HepG2 (cell line): ENCODE measurements around the gene RPP25L. TPM values are rescaled to one million over a fixed set of nuclear protein-coding genes. Genes with fewer than 3 reads are reported as not detected.

Experiments used
- ATAC-seq: fragments of 200-7000 bp; cut with Tn5 transposase; 3 replicates; pipeline ENCODE4 v1.9.1; 2020; ENCODE audit warnings: mild to moderate bottlenecking, moderate library complexity
- BruUV-seq: library from RNA; stranded (reverse); fragments of 400-500 nt; replicated peaks from 2 replicates; lab custom pipeline; 2021; lab: Mats Ljungman, UMichigan
- CTCF ChIA-PET: fragments of 300-600 bp; formaldehyde crosslinking; extraction: SDS; loops from one replicate; lab custom pipeline; 2021; ENCODE audit warnings: low total read pairs, inconsistent platforms, low intra/inter-chr PET ratio; lab: Yijun Ruan, JAX
- POLR2A ChIA-PET: fragments of 350-600 bp; sonication (Branson Sonifier 250); formaldehyde crosslinking; loops from one replicate; lab custom pipeline; 2020; ENCODE audit warnings: antibody characterized with exemption, inconsistent platforms; lab: Yijun Ruan, JAX
- DNase-seq: peaks from one replicate; pipeline ENCODE4 v3.0.0-alpha.2; 2015; ENCODE audit warnings: low spot score
- FAIRE-seq: peaks from 3 replicates; lab custom pipeline; 2011; peaks lifted over from hg19 to GRCh38; lab: Jason Lieb, UNC
- H2AFZ ChIP-seq: one replicate; pipeline ENCODE4 v1.6.1; 2011; ENCODE audit warnings: low read length, inconsistent platforms
- H3K27ac ChIP-seq: fragments of 300-600 bp; 3 replicates; pipeline ENCODE4 v1.8.0; 2011; ENCODE audit warnings: mixed run types, mild to moderate bottlenecking, mixed read lengths, low read length, inconsistent platforms; ENCODE audit not compliant: insufficient read depth; ENCODE audit errors: extremely low read length
- H3K27me3 ChIP-seq, 2 experiments: fragments of 200-600 bp in 1 of 2; 2 replicates in 1 of 2; 3 replicates in 1 of 2; pipeline versions ENCODE4 v1.6.0 to v1.8.0; 2011; ENCODE audit warnings: low read length in 2 of 2, mild to moderate bottlenecking in 2 of 2, moderate library complexity in 2 of 2, inconsistent platforms in 1 of 2; ENCODE audit not compliant: insufficient read depth in 2 of 2, control insufficient read depth in 1 of 2
- H3K36me3 ChIP-seq, 2 experiments: fragments of 200-600 bp in 1 of 2; replicated peaks in 1 of 2; 2 replicates in 1 of 2; 3 replicates in 1 of 2; pipeline versions ENCODE4 v1.5.1 to v1.8.0; 2011; ENCODE audit warnings: low read length in 2 of 2, inconsistent platforms in 1 of 2; ENCODE audit not compliant: insufficient read depth in 2 of 2, control insufficient read depth in 1 of 2
- H3K4me1 ChIP-seq: 2 replicates; pipeline ENCODE4 v1.5.1; 2012; ENCODE audit warnings: low read length, inconsistent platforms; ENCODE audit not compliant: insufficient read depth
- H3K4me2 ChIP-seq: 2 replicates; pipeline ENCODE4 v1.6.0; 2011; ENCODE audit warnings: low read depth, low read length, inconsistent platforms
- H3K4me3 ChIP-seq, 3 experiments: fragments of 200-600 bp in 1 of 3; sonication (generic), shearing (Covaris generic) in 1 of 3; replicated peaks in 1 of 3; 2 replicates each; pipeline ENCODE4 v1.5.1; 2011 to 2016; ENCODE audit warnings: low read length in 3 of 3, inconsistent platforms in 2 of 3, low read depth in 2 of 3, mild to moderate bottlenecking in 2 of 3, control low read depth in 1 of 3, mixed read lengths in 1 of 3; ENCODE audit not compliant: insufficient read depth in 1 of 3
- H3K79me2 ChIP-seq: one replicate; pipeline ENCODE4 v1.6.1; 2011; ENCODE audit warnings: low read length, inconsistent platforms; ENCODE audit not compliant: insufficient read depth
- H3K9ac ChIP-seq: 2 replicates; pipeline ENCODE4 v1.6.0; 2011; ENCODE audit warnings: mild to moderate bottlenecking, low read depth, low read length, inconsistent platforms; ENCODE audit not compliant: insufficient read depth
- H3K9me3 ChIP-seq: 2 replicates; pipeline ENCODE4 v1.5.1; 2012; ENCODE audit warnings: mild to moderate bottlenecking, low read length
- H4K20me1 ChIP-seq: 2 replicates; pipeline ENCODE4 v1.6.0; 2011; ENCODE audit warnings: inconsistent platforms, mild to moderate bottlenecking, low read length, moderate library complexity; ENCODE audit not compliant: insufficient read depth
- DNMT1 ChIP-seq: sonication (generic); formaldehyde crosslinking; IDR thresholded peaks from 2 replicates; pipeline ENCODE4 v1.5.1; 2020; ENCODE audit warnings: mild to moderate bottlenecking, missing genetic modification reagents
- POLR2G ChIP-seq: fragments of 200-400 bp; formaldehyde crosslinking; IDR thresholded peaks from 2 replicates; pipeline ENCODE4 v1.6.1; 2018; ENCODE audit warnings: mild to moderate bottlenecking, low read depth, low read length, moderate library complexity
- RAD51 ChIP-seq: fragments of 450-650 bp; IDR thresholded peaks from 2 replicates; pipeline ENCODE4 v1.6.1; 2016; ENCODE audit warnings: borderline replicate concordance
- SAP130 ChIP-seq: IDR thresholded peaks from 2 replicates; pipeline ENCODE4 v1.6.1; 2016; ENCODE audit warnings: low read depth
- SIN3A ChIP-seq: IDR thresholded peaks from 2 replicates; pipeline ENCODE4 v1.6.1; 2011; ENCODE audit warnings: low read depth, mild to moderate bottlenecking, control low read depth, low read length, borderline replicate concordance
- SMAD3 ChIP-seq: sonication (generic); formaldehyde crosslinking; IDR thresholded peaks from 2 replicates; pipeline ENCODE4 v1.4.0; 2020; ENCODE audit warnings: missing genetic modification reagents
- ZFP37 ChIP-seq: sonication (generic); formaldehyde crosslinking; IDR thresholded peaks from 2 replicates; pipeline ENCODE4 v1.4.0; 2020; ENCODE audit warnings: missing genetic modification reagents, borderline replicate concordance
- ZNF609 ChIP-seq: sonication (generic); formaldehyde crosslinking; IDR thresholded peaks from 2 replicates; pipeline ENCODE4 v1.4.0; 2020; ENCODE audit warnings: mild to moderate bottlenecking, missing genetic modification reagents, borderline replicate concordance
- ZNF672 ChIP-seq: sonication (generic); formaldehyde crosslinking; IDR thresholded peaks from 2 replicates; pipeline ENCODE4 v1.8.1; 2022; ENCODE audit warnings: missing genetic modification reagents
- WGBS: methylation state at CpG from one replicate; pipeline ENCODE4 v1.1.6; 2017; ENCODE audit warnings: low lambda C conversion rate; 5-methylcytosine and 5-hydroxymethylcytosine counted together
- in situ Hi-C: cut with HindIII; loops from 2 replicates; pipeline ENCODE4 v1.10.0; 2017; ENCODE audit warnings: low pct_unique_long_range_greater_than_20kb; ENCODE audit not compliant: extremely low pct_ligation_motif_present
- intact Hi-C: fragments of 100-400 bp; cut with micrococcal nuclease; formaldehyde crosslinking; loops from one replicate; pipeline ENCODE4 v1.10.0; 2022; ENCODE audit not compliant: unreplicated experiment
- polyA plus RNA-seq, 8 experiments: library from polyadenylated mRNA; depleted of rRNA in 3 of 8; stranded (reverse) in 7 of 8; unstranded in 1 of 8; fragments of >200 nt; fragmentation: Illumina TruSeq in 4 of 8; extraction: Trizol in 4 of 8; gene quantifications; 2 replicates each; pipeline versions ENCODE4 v1.2.1 to v1.2.3, GENCODE V29; 2011 to 2016; ENCODE audit warnings: low read depth in 4 of 8, missing spikeins in 1 of 8, mixed read lengths in 1 of 8; ENCODE audit not compliant: insufficient read depth in 1 of 8
- total RNA-seq, 5 experiments: library from RNA; depleted of rRNA; stranded (reverse); fragments of >200 nt; fragmentation: Illumina TruSeq; extraction: Trizol; gene quantifications; 2 replicates each; pipeline ENCODE4 v1.2.3, GENCODE V29; 2016; ENCODE audit warnings: low read depth in 1 of 5
- TF ChIP-seq, protein P1 (sequence below): sonication (generic); formaldehyde crosslinking; IDR thresholded peaks from 2 replicates; pipeline ENCODE4 v1.4.0; 2020; ENCODE audit warnings: mild to moderate bottlenecking, missing genetic modification reagents
- TF ChIP-seq, protein P2 (sequence below): sonication (generic); formaldehyde crosslinking; IDR thresholded peaks from 2 replicates; pipeline ENCODE4 v1.4.0; 2020; ENCODE audit warnings: low read depth, mild to moderate bottlenecking, missing genetic modification reagents

Gene RPP25L
- total and polyA plus RNA-seq, 2 of the 13 experiments (the other 11 are each of a cell fraction or from before 2014, with no cell fraction given): 24.5 to 27.3 TPM

DNA sequence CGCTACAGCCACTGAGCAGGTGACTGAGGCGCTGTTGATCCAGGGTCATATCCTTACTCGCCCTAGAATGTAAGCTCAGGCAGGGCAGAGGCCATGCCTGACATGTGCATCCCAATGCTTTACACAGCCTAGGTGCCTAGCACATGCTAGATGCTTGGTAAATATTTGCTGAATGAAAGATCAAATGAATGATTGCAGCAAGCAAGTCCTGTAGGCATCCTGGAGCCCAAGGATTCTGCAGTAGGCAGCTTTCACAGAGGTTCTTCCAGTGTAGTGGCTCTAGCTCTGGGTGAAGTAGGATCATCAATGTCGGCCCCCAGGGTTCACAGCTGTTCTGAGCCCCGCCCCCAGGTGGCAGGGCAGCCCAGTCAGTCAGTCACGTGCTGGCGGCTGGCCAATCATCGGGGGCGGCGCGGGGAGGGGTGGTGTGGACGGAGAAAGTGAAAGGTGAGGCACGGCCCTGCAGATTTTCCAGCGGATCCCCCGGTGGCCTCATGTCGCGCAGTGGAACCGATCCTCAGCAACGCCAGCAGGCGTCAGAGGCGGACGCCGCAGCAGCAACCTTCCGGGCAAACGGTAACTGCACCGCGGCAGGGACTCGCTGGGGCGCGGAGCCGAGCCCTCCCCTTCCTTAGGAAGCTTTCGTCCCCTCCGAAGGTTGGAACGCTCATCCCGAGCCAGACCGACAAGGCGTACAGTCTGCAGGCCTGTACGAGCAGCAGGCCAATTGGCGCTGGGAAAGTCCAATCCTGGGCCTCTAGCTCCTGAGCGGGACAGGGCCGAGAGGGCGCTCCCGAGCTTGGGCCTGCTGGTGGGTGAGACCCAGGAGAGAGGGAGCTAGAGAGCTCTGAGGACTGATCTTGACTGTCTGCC lies 34.5 kb upstream of the RPP25L start, which contains the start of gene GALT:
TSS of gene GALT (plus strand) at position 465 of the 873 bp plus-strand sequence. CDS start at position 495, 30 bp downstream.
- Histone ChIP-seq H3K4me1 (peaks cover 75% of the 10 kb centered on the region), H3K27me3 (no peaks in the 10 kb centered on the region; a peak in 1 of 5 replicates), H2AFZ (no peak within 1 kb of the TSS), H3K36me3 (peaks cover 8 to 18% of the 10 kb centered on the region in 2 experiments), H3K9me3 (no peaks in the 10 kb centered on the region), H3K9ac (peak within 1 kb of the TSS; percentile 89), H3K79me2 (peaks cover 16% of the 10 kb centered on the region), H3K27ac (peak within 1 kb of the TSS; percentile 95), H3K4me2 (peak within 1 kb of the TSS; percentile 86), H3K4me3 (peak within 1 kb of the TSS; percentile 75 to 88 (median 78)), H4K20me1 (no peaks in the 10 kb centered on the region)
- intact Hi-C loops: no loop called here
- DNase-seq: peak; percentile 87
- FAIRE-seq: peak; percentile 79
- ChIA-PET POLR2A (interaction anchor here (0.7 to 4.1 kb wide), 11 partner anchors 9 to 55 kb away, joined by 3 to 100 read pairs (median 4); partner anchors contain the start of genes ARID3C, CCL27, DCTN3 and RPP25L), CTCF (interaction anchor here (1.6 to 2.7 kb wide), 4 partner anchors 9 to 55 kb away, joined by 4 to 12 read pairs (median 7); partner anchors contain the start of gene SIGMAR1)
- peak; percentile 82 for ATAC-seq
- no TSS peak for BruUV-seq
- WGBS: 1% methylated on average over 8 of the region's 43 CpGs
- in situ Hi-C loops: no loop called here
- TF ChIP-seq DNMT1 (CRISPR knock-in tag): peak; percentile 26; the same call in 1 of the 2 replicates
- TF ChIP-seq, protein P1, sequence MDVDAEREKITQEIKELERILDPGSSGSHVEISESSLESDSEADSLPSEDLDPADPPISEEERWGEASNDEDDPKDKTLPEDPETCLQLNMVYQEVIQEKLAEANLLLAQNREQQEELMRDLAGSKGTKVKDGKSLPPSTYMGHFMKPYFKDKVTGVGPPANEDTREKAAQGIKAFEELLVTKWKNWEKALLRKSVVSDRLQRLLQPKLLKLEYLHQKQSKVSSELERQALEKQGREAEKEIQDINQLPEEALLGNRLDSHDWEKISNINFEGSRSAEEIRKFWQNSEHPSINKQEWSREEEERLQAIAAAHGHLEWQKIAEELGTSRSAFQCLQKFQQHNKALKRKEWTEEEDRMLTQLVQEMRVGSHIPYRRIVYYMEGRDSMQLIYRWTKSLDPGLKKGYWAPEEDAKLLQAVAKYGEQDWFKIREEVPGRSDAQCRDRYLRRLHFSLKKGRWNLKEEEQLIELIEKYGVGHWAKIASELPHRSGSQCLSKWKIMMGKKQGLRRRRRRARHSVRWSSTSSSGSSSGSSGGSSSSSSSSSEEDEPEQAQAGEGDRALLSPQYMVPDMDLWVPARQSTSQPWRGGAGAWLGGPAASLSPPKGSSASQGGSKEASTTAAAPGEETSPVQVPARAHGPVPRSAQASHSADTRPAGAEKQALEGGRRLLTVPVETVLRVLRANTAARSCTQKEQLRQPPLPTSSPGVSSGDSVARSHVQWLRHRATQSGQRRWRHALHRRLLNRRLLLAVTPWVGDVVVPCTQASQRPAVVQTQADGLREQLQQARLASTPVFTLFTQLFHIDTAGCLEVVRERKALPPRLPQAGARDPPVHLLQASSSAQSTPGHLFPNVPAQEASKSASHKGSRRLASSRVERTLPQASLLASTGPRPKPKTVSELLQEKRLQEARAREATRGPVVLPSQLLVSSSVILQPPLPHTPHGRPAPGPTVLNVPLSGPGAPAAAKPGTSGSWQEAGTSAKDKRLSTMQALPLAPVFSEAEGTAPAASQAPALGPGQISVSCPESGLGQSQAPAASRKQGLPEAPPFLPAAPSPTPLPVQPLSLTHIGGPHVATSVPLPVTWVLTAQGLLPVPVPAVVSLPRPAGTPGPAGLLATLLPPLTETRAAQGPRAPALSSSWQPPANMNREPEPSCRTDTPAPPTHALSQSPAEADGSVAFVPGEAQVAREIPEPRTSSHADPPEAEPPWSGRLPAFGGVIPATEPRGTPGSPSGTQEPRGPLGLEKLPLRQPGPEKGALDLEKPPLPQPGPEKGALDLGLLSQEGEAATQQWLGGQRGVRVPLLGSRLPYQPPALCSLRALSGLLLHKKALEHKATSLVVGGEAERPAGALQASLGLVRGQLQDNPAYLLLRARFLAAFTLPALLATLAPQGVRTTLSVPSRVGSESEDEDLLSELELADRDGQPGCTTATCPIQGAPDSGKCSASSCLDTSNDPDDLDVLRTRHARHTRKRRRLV (CRISPR knock-in tag): peak; percentile 81; the same call in 1 of the 2 replicates
- peak; percentile 89 for TF ChIP-seq RAD51
- no peak for TF ChIP-seq ZNF672 (CRISPR knock-in tag)
- no peak for TF ChIP-seq ZFP37 (CRISPR knock-in tag)
- TF ChIP-seq SAP130 (CRISPR knock-in tag): peak; percentile 85
- TF ChIP-seq ZNF609 (CRISPR knock-in tag): 0 out of 2 replicates have a peak, but pooled peaks have one; percentile 26
- TF ChIP-seq POLR2G: peak; percentile 87
- TF ChIP-seq, protein P2, sequence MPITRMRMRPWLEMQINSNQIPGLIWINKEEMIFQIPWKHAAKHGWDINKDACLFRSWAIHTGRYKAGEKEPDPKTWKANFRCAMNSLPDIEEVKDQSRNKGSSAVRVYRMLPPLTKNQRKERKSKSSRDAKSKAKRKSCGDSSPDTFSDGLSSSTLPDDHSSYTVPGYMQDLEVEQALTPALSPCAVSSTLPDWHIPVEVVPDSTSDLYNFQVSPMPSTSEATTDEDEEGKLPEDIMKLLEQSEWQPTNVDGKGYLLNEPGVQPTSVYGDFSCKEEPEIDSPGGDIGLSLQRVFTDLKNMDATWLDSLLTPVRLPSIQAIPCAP: peak; percentile 61; the same call in 1 of the 2 replicates
- TF ChIP-seq SMAD3 (CRISPR knock-in tag): peak; percentile 55; the same call in 1 of the 2 replicates
- TF ChIP-seq SIN3A: no peak; the same call in 1 of the 2 replicates
